GM19025 (cell line): ENCODE measurements around the gene VPS4B.
"Not testable (repeated sequence)": the region's sequence is repeated elsewhere in the genome, so short reads cannot be mapped to it uniquely, and the experiment has no call there.

ENCODE experiments used
- ATAC-seq: cut with Tn5 transposase; IDR thresholded peaks from one replicate; pipeline ENCODE4 v1.9.1; 2021; ENCODE audit warnings: mild to moderate bottlenecking, low read depth, moderate library complexity; ENCODE audit not compliant: unreplicated experiment

Gene VPS4B

DNA sequence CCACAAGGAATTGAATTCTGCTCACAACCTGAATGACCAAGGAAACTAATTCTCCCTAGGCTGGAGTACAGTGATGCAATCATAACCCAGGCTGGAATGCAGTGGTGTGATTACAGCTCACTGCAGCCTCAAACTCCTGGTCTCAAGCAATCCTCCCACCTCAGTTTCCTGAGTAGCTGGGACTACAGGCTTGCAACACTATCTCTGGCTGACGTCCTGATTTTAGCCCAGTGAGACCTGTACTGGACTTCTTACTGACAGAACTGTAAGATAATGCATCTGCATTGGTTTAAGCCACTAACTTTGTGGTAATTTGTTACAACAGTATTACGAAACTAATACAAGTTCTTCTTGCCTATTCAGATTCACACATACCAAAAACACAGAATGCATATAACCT, 45.7 kb downstream of the VPS4B start:
- ATAC-seq, result no peak

DNA sequence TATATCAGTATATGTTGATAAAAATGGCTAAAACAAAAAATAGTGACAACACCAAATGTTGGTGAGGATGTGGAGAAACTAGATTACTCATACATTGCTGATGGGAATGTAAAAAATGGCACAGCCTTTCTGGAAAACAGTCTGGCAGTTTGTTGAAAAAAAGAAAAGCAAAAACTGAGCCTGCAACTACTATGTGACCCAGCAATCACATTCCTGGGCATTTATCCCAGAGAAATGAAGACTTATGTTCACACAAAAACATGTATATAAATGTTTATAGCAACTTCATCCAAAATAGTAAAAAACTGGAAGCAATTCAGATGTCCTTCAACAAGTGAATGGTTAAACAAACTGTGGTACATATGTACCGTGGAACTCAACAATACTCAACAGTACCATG, 47.7 kb downstream of the VPS4B start:
- ATAC-seq, result no peak

DNA sequence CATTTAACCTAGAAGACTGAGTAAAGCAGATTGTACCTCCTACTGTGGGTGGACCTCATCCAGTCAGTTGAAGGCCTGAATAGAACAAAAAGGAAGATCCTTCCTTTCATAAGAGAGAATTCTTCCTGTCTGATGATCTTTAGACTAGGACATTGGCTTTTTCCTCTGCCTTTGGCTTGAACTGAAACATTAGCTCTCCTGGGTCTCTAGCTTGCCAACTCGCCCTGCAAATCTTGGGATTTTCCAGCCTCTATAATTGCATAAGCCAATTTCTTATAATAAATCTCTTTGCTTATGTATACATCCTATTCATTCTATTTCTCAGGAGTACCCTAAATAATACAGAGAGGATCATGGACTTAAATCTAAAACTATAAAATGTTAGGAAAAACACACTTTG, 49.1 kb downstream of the VPS4B start:
- ATAC-seq, result no peak

DNA sequence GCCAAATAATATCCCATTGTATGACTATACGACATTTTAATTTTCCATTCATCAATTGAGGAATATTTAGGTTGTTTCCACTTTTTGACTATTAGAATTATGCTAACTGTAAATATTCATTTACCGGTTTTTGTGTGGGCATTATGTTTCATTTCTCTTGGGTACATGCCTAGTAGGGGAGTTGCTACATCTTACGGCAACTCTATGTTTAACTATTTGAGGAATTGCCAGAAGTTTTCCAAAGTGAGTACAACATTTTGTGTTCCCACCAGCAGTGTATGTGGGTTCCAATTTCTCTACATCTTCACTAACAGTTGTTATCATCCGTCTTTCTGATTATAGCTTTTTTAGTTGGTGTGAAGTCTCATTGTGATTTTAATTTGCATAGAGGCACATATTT, 53.7 kb downstream of the VPS4B start:
- ATAC-seq, result no peak

DNA sequence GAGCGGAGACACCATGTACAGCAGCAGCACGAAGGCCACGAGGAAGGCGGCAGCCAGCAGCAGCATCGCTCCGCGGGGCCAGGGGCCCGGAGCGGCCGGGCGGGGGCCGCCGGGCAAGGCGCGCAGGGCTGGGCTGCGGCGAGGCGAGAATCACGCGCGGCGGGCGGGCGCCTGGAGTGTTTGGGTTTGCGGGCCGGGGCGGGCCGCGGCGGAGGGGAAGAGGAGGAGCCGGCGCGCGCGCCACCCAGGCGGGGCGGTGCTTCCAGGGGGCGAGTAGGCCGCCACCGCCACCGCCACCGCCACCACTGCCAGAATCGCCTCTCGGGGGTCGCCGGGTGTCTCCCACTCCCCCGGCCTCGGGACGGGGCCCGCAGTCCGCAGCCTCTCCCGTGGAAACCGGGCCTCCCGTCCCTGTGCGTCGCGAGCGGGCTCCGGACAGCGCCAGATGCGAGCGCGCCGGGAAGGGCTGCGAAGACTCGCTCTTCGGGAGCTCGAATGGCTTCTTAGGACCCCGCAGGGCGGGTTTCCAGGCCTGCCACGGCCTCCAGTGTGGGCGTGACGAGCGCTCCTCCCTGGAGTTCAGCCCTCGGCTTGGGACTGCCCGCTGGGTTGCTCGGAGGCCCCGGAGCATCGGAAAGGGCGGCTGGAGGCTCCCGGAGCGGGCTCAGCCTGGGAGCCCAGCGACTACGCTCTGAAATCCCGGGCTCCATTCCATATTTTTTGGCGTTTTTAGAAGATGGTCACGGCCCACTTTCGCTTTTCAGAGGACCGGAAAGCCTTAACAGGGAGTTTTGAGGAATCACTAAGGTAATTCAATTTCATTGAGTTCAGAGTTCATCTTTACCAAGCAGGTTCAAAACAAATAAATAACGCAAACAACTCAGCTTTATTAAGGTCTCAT, 55.0 kb downstream of the VPS4B start, which contains the start of gene KDSR:
Gene KDSR, minus strand, starts transcription at position 154 of the 901 bp plus-strand sequence. Its CDS starts 88 bp downstream, at position 66.
- peak; percentile 87 for ATAC-seq

DNA sequence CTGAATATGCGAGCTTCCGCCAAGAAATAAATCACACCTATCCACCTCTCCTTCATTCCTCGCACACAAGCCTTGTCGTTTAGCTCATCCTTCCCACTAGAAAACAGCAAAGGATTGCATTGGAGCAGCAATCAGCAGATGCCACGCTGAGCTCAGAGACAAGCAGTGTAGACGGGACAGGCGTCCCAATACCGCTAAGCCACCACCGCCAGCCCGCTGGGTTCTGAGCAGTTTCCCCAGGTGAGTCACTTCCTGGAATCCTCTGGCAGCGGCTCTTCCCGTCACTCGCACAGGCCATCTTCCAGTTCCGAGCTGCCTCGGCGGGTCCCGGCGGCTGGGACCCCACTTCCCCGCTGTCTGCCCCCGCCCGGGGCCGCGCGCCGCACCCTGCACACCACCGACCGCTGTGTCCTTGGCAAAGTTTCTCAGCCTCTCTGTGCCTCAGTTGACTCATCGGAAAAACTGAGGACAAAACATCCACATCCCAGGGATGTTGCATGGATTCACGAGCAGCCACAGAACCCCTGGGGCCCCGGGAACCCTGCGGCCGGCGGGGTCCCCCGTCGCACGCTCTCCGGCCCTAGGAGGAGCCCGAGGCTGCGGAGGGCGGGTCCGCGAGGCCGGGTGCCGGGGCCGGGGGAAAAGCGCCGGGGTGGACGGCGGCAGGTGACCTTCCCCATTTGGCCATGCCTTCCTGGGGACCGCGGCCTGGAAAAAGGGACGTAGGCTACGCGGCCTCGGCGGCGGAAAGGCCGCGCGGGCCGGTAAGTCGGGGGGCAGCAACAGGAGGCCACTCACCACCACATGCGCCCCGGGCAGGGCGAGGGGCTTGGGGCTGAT, 55.8 kb downstream of the VPS4B start:
- peak; percentile 20 for ATAC-seq

DNA sequence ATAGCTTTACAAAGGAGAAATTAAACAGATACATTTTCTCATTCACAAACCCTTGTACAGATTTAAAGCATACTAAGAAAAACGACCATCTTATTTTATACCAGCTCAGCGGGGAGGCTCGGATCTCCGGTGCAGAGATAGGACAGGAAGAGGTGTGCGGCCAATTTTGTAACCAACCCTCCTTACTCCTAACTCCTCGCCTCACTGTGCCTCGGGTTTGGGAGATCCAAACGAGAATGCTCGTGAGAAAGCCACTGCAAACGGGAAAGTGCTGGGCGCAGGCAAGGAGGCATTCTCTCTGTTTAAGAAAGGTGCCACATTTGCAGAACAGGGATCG, 56.4 kb downstream of the VPS4B start:
- ATAC-seq, result no peak

DNA sequence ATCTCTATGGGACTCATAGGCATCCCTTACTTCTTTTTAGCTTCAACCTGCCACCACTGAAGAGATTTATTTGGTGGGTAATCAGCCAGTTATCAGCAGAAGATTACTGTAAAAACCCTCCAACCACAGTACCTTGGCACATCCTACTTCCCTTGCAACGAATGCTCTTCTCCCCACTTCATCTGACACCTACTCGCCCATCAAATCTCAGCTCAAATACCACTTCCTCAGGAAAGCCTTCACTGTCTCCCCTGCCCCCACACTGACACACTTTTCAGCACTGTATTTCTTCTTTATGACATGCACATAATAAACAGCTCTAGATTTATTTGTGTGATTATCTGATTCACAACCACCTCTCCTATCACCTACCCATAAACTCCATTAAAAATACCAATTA, 58.3 kb downstream of the VPS4B start:
- no peak for ATAC-seq

DNA sequence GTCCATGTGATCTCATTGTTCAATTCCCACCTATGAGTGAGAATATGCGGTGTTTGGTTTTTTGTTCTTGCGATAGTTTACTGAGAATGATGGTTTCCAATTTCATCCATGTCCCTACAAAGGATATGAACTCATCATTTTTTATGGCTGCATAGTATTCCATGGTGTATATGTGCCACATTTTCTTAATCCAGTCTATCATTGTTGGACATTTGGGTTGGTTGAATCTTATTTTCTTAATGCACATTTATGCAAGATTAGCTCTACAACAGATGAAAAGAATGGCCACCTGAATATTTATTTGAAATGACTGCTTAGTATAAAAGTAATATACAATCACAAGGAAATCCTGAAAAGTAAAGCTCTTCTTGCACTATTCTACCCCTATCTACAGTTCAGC, 58.9 kb downstream of the VPS4B start:
- ATAC-seq, result not testable (repeated sequence)

DNA sequence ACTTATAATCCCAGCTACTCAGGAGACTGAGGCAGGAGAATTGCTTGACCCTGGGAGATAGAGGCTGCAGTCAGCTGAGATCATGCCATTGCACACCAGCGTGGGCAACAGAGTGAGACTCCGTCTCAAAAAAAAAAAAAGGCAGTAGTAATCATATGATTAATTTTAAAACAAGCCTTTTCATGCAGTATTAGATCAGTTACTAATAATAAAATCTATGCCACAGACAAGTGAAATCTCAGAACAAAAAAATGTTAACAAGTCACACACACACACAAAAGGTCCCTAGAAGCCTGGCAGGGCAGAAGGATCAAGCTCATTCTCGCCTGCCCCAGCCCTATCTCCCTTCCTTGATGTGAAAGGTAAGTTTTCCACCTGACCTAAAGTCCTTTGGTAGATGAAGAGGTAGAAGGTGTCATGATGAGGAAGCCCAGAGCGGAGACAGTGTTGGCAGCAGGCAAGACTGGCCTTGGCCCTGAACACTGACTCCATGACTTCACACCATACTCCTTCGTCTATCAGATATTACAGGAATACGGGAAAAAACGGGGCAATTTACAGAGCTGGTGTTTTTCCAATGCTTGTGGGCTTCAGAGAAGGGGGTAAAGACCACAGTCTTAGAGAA, 65.9 kb downstream of the VPS4B start:
- ATAC-seq, result no peak

DNA sequence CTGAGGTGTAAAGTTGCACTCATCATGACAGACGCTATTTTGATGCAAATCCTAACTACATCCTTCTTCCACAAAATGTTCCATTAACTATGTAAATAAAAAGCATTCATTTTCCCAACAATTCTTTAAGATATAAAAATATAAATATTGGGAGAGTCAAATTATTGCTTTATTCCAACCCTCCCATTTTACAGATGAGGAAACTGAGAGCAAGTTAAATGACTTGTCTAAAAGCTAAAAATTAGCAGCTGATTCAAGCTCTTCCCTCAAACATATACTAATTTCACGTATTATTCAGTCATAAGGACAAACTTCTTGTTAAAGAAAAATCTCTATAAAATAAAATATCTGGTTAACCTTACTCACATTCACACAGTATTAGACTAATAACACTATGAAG, 72.0 kb downstream of the VPS4B start:
- ATAC-seq, result no peak

DNA sequence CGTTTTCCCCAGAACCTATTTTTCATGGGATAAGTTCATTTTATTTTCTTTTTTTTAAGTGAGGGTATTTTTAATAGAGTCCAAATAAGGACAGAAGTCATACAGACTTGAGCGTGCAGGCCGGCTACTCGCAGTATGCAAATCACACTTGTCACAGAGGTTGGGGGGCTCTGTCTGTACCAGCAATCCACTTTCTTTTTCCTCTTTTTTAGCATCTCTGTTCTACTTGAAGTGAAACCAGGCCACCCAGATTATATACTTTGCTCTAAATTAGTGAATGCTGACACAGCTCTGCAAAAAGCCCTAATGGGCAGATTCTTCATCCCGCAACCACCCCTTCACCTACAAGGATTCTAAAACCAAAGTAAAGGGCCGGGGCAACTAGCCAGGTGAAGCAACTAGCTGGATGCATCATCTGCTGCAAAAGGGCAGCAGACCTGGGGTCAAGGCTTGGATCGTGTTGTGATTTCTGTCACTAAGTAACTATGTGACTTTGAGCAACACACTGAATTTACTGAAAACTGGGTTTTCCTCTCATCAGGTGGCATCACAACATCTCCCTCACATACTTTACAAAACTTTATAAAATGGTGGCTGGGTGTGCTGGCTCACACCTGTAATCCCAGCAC, 73.7 kb downstream of the VPS4B start:
- ATAC-seq, result no peak

DNA sequence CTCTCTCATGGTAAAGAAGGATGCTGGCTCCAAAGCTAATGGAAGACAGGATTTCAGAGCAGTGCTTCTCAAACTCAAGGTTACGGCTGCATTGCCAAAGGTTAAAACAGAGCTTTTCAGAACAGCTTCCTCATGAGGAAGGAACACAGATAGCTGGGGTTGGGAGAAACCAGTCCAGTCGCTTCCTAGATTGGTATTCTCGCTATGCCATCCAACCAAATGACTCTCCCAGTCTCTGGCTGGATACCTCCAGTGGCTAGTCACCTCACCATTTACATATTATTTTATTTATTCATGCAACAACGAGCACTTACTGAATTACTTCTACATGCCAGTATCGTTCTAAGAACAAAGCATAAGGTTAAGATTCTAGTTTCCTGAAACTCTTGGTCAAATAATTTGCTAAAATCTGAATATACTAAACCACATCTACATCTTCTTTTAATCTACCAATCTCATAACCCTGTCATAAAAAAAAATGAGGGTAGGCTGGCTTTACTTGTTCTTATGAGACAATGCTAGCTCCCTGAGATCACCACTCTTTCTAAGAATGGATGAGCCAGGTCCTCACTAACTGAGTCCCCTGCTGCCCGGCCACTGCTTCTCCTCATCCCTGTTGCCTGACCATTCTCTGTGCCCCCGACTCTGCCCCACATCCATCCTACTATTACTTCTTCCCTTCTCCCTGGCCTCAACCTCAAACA, 75.6 kb downstream of the VPS4B start:
- ATAC-seq, result no peak

DNA sequence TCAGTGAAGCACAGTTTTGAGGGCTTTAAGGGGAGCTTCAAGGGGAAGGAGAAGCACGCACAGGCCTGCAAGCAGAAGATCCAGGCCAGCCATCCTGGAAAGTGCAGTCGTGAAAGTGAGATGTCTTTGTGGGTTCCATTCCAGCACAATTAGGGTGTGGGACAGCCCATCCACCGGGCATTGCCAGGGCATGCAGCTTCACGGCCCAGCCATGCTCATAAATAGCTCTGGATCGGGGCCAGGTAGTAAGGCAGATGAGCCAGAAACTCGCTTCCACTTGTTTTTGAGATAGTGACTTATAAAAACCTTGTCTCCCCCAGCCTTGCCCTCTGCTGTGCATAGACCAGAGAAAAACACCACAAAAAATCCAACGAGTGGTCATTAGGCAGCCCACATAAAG, 76.2 kb downstream of the VPS4B start:
- ATAC-seq, result no peak

DNA sequence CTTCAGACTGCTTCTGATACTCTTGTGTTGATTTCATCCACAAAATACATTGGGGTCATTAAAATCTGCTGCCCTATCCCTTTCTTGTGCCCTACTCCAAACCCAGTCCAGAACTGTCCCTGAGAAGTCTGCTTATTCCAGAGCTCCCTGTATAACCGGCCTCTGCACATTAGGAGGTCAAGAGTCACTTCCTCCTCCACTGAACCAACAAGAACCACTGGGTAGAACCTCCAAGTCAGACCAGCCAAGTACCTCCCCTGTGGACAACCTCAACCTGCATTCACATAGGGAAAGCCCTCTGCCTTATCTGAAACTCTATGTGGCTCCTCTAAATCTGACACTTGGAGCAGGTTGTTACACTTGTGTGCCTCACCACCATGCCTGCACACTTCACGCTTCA, 77.4 kb downstream of the VPS4B start:
- ATAC-seq, result no peak

DNA sequence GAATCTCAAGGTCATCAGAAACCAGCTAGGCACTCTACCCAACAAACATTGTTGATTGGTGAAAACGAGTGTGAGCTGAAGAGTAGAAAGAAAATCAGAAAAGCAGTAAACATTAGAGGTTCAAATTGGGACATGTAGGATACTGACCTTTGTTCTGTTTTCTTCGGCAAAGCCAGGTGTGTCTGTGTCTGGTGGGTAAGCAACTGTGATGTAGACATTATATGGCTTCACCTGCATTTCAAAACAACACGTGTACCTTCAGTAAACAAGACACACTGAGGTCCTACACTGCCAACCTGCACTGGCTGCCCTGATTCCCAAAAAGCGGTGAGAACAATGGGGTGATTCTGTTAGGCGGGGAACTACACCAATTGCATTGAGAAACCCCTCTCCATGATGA, 78.0 kb downstream of the VPS4B start:
- ATAC-seq, result no peak

DNA sequence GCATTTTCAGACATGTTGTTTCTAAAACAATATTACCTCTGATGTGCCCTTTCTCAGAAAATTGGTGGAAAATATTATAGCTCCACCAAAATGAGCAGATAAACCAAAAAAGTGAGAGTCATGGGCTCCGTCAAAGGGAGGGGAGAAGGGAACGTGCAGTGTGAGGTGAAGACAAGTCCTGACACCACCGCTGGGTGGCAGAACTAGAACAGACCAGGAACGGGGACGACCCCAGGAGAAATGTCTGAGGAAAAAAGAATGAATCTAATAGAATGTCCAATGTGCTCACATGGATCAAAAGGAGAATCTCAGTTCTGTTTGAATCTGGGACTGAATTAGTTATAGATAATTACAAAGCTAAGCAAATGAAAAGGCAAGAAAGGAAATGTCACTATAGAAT, 80.1 kb downstream of the VPS4B start:
- ATAC-seq, result no peak

DNA sequence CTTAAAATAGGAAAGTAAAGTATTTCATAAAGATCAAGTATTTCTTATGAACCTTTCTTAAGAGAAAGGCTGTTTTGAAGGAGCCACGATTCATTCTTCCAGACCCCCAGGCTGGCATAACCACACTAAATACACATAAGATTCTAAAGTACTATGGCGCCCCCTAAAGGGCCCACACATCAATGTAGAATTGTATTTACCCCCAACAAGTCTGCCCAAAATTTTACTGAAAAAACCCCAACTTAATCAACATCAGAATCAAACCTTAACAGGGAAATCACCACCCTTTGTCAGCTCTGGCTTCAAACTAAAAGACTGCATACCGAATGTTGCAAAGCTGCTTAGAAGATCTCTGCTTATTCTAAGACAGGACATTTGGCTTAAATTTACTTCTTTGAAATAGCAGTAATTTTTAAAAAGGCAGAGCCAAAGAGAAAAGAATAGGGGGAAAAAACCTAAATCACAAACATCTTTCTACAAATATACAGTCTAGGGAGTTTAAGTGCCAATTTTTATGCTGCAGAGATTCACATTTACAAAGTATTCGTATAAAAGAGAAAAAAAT, 82.3 kb downstream of the VPS4B start:
- no peak for ATAC-seq
